ENCODE measurements around the gene AAK1. TPM values are rescaled to one million over a fixed set of nuclear protein-coding genes. Genes with fewer than 3 reads are reported as not detected.

AAK1 gene
- polyA plus RNA-seq, 1 donor from 2014 or later, result 26.7 TPM

- Histone ChIP-seq H3K9me3 (ENCODE audit: low read length) (no peaks in the 10 kb centered on the region), H3K4me3 (ENCODE audit: low read length) (no peak overlapping the region), H3F3A (ENCODE audit: insufficient read depth, low read length, poor library complexity, severe bottlenecking) (no peaks in the 10 kb centered on the region), H3K27ac (ENCODE audit: low read length) (no peak overlapping the region), H3K36me3 (ENCODE audit: insufficient read depth, low read length) (no peaks in the 10 kb centered on the region), H2AFZ (ENCODE audit: low read depth, low read length) (no peak overlapping the region), H3K9me2 (ENCODE audit: insufficient read depth, low read length) (no peaks in the 10 kb centered on the region), H3K27me3 (ENCODE audit: insufficient read depth, low read depth, low read length) (no peaks in the 10 kb centered on the region), H4K20me1 (ENCODE audit: insufficient read depth) (no peaks in the 10 kb centered on the region), H3K79me2 (replicated peaks; ENCODE audit: insufficient read depth, low read length) (peaks cover 3% of the 10 kb centered on the region), H3K4me2 (ENCODE audit: low read length) (no peak overlapping the region), H3K9ac (ENCODE audit: low read length) (no peak overlapping the region)
- TF ChIP-seq CTCF (IDR thresholded peaks at IDR 0.05; ENCODE audit: poor library complexity, severe bottlenecking) (no peak), EP300 (conservative IDR thresholded peaks at IDR 0.05; ENCODE audit: poor library complexity, severe bottlenecking) (no peak), TAF1 (IDR thresholded peaks at IDR 0.05; ENCODE audit: low read depth) (no peak), MXI1 (conservative IDR thresholded peaks at IDR 0.05; ENCODE audit: poor library complexity, severe bottlenecking) (no peak), SMC3 (conservative IDR thresholded peaks at IDR 0.05; ENCODE audit: poor library complexity) (no peak), RAD21 (conservative IDR thresholded peaks at IDR 0.05) (no peak), POLR2AphosphoS5 (IDR thresholded peaks at IDR 0.05) (no peak)
- TF ChIP-seq, protein P1, sequence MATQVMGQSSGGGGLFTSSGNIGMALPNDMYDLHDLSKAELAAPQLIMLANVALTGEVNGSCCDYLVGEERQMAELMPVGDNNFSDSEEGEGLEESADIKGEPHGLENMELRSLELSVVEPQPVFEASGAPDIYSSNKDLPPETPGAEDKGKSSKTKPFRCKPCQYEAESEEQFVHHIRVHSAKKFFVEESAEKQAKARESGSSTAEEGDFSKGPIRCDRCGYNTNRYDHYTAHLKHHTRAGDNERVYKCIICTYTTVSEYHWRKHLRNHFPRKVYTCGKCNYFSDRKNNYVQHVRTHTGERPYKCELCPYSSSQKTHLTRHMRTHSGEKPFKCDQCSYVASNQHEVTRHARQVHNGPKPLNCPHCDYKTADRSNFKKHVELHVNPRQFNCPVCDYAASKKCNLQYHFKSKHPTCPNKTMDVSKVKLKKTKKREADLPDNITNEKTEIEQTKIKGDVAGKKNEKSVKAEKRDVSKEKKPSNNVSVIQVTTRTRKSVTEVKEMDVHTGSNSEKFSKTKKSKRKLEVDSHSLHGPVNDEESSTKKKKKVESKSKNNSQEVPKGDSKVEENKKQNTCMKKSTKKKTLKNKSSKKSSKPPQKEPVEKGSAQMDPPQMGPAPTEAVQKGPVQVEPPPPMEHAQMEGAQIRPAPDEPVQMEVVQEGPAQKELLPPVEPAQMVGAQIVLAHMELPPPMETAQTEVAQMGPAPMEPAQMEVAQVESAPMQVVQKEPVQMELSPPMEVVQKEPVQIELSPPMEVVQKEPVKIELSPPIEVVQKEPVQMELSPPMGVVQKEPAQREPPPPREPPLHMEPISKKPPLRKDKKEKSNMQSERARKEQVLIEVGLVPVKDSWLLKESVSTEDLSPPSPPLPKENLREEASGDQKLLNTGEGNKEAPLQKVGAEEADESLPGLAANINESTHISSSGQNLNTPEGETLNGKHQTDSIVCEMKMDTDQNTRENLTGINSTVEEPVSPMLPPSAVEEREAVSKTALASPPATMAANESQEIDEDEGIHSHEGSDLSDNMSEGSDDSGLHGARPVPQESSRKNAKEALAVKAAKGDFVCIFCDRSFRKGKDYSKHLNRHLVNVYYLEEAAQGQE (IDR thresholded peaks at IDR 0.05; ENCODE audit: borderline replicate concordance), result no peak
These were observed 42.3 kb downstream of the AAK1 start for GRCh38 chr2:69601179-69601612.

DNA sequence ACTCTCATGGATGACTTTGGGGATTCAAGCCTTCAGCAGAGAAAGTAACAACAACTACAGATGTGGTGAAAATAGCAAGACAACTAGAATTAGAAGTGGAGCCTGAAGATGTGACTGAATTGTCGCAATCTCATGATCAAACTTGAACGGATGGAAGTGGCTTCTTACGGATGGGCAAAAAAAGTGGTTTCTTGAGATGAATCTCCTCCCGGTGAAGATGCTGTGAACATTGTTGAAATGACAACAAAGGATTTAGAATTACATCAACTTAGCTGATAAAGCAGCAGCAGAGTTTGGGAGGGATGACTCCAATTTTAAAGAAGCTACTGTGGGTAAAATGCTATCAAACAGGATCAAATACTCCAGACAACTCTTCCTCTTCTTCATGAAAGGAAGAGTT is 43.1 kb downstream of the AAK1 start:
- Histone ChIP-seq H3K27ac (ENCODE audit: low read length) (no peak overlapping the region), H3K79me2 (replicated peaks; ENCODE audit: insufficient read depth, low read length) (peaks cover 3% of the 10 kb centered on the region), H3K9me3 (ENCODE audit: low read length) (no peaks in the 10 kb centered on the region), H3K27me3 (ENCODE audit: insufficient read depth, low read depth, low read length) (no peaks in the 10 kb centered on the region), H3K9me2 (ENCODE audit: insufficient read depth, low read length) (no peaks in the 10 kb centered on the region), H3K4me3 (ENCODE audit: low read length) (no peak overlapping the region), H3K36me3 (ENCODE audit: insufficient read depth, low read length) (no peaks in the 10 kb centered on the region), H4K20me1 (ENCODE audit: insufficient read depth) (no peaks in the 10 kb centered on the region), H3K4me2 (ENCODE audit: low read length) (no peak overlapping the region), H2AFZ (ENCODE audit: low read depth, low read length) (no peak overlapping the region), H3K9ac (ENCODE audit: low read length) (no peak overlapping the region), H3F3A (ENCODE audit: insufficient read depth, low read length, poor library complexity, severe bottlenecking) (no peaks in the 10 kb centered on the region)
- no peak for TF ChIP-seq CTCF (IDR thresholded peaks at IDR 0.05; ENCODE audit: poor library complexity, severe bottlenecking)
- no peak for TF ChIP-seq MXI1 (conservative IDR thresholded peaks at IDR 0.05; ENCODE audit: poor library complexity, severe bottlenecking)
- TF ChIP-seq RAD21 (conservative IDR thresholded peaks at IDR 0.05), result no peak
- TF ChIP-seq EZH2 (IDR thresholded peaks at IDR 0.05; ENCODE audit: borderline replicate concordance, insufficient read depth, low read length, poor library complexity, severe bottlenecking), result no peak
- no peak for TF ChIP-seq POLR2AphosphoS5 (IDR thresholded peaks at IDR 0.05)
- no peak for TF ChIP-seq SMC3 (conservative IDR thresholded peaks at IDR 0.05; ENCODE audit: poor library complexity)
- TF ChIP-seq, protein P1 (IDR thresholded peaks at IDR 0.05; ENCODE audit: borderline replicate concordance), result no peak
- no peak for TF ChIP-seq TAF1 (IDR thresholded peaks at IDR 0.05; ENCODE audit: low read depth)
- no peak for TF ChIP-seq EP300 (conservative IDR thresholded peaks at IDR 0.05; ENCODE audit: poor library complexity, severe bottlenecking)

Data from neural cell (in vitro differentiated cells).